Measurements from ENCODE around the gene WDR33.

- TF ChIP-seq TARDBP (IDR thresholded peaks at IDR 0.05), result no peak
- no peak for TF ChIP-seq ELF4 (IDR thresholded peaks at IDR 0.05)
- no peak for TF ChIP-seq BHLHE40 (IDR thresholded peaks at IDR 0.05; ENCODE audit: borderline replicate concordance)
- no peak for TF ChIP-seq FOXK2 (IDR thresholded peaks at IDR 0.05)
- TF ChIP-seq SP1 (IDR thresholded peaks at IDR 0.05), result no peak
- no peak for TF ChIP-seq PKNOX1 (IDR thresholded peaks at IDR 0.05)
- no peak for TF ChIP-seq HDGF (IDR thresholded peaks at IDR 0.05; ENCODE audit: borderline replicate concordance)
Measured at GRCh38 chr2:127792805-127793204, 18.2 kb downstream of the WDR33 start.
